Measurements from ENCODE around the gene CADM1.
"Not testable (repeated sequence)": the region's sequence is repeated elsewhere in the genome, so short reads cannot be mapped to it uniquely, and the experiment has no call there.

The CADM1 gene

GRCh38 chr11:115476463-115477286, 27.5 kb downstream of the CADM1 start:
- Mint-ChIP-seq H3K36me3 (ENCODE audit: low read depth) (no peaks in the 10 kb centered on the region), H3K27ac (no peak overlapping the region), H3K27me3 (no peaks in the 10 kb centered on the region), H3K4me1 (ENCODE audit: low read depth) (no peaks in the 10 kb centered on the region), H3K9me3 (peaks cover 2% of the 10 kb centered on the region), H3K4me3 (no peak overlapping the region)
- no peak for DNase-seq

DNA sequence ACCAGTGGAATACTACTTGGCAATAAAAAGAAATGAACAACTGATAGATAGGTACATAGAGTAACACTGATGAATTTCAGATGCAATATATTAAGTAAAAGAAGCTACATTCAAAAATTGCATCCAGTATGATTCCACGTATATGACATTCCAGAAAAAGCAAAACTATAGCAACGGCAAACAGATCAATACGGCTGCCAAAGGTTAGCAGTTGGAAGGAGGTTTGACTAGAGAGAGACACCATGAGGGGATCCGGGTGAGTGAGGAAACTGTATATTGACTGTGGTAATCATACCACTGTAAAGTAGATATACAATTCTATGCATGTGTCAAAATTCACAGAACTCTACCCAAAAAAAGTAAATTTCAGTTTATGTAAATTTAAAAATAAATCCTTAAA, 28.7 kb downstream of the CADM1 start:
- no peak overlapping the region for H3K27ac Mint-ChIP-seq
- H3K27me3 Mint-ChIP-seq: no peaks in the 10 kb centered on the region
- H3K36me3 Mint-ChIP-seq (ENCODE audit: low read depth): no peaks in the 10 kb centered on the region
- H3K4me3 Mint-ChIP-seq: no peak overlapping the region
- no peak for DNase-seq
- no peaks in the 10 kb centered on the region for H3K4me1 Mint-ChIP-seq (ENCODE audit: low read depth)
- peaks cover 2% of the 10 kb centered on the region for H3K9me3 Mint-ChIP-seq

DNA sequence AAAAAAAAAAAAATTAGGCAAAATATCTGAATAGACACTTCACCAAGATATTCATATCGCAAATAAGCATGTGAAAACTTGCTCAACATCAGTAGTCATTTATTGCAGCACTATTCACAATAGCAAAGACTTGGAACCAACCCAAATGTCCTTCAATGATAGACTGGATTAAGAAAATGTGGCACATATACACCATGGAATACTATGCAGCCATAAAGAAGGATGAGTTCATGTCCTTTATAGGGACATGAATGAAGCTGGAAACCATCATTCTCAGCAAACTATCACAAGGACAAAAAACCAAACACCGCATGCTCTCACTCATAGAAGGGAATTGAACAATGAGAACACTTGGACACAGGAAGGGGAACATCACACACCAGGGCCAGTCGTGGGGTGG, 29.9 kb downstream of the CADM1 start:
- not testable (repeated sequence) for DNase-seq; H3K4me3 Mint-ChIP-seq; H3K27me3 Mint-ChIP-seq; H3K36me3 Mint-ChIP-seq (ENCODE audit: low read depth); H3K27ac Mint-ChIP-seq; H3K4me1 Mint-ChIP-seq (ENCODE audit: low read depth); H3K9me3 Mint-ChIP-seq

GRCh38 chr11:115473167-115473566, 31.0 kb downstream of the CADM1 start:
- H3K27me3 Mint-ChIP-seq: no peaks in the 10 kb centered on the region
- H3K27ac Mint-ChIP-seq: no peak overlapping the region
- no peaks in the 10 kb centered on the region for H3K36me3 Mint-ChIP-seq (ENCODE audit: low read depth)
- no peaks in the 10 kb centered on the region for H3K4me1 Mint-ChIP-seq (ENCODE audit: low read depth)
- no peak overlapping the region for H3K4me3 Mint-ChIP-seq
- DNase-seq: no peak
- peaks cover 2% of the 10 kb centered on the region for H3K9me3 Mint-ChIP-seq

- H3K4me1 Mint-ChIP-seq (ENCODE audit: low read depth): no peaks in the 10 kb centered on the region
- DNase-seq: no peak
- no peaks in the 10 kb centered on the region for H3K27me3 Mint-ChIP-seq
- H3K9me3 Mint-ChIP-seq: peaks cover 2% of the 10 kb centered on the region
- H3K27ac Mint-ChIP-seq: no peak overlapping the region
- no peaks in the 10 kb centered on the region for H3K36me3 Mint-ChIP-seq (ENCODE audit: low read depth)
- H3K4me3 Mint-ChIP-seq: no peak overlapping the region
Measured at GRCh38 chr11:115471367-115471766, 32.8 kb downstream of the CADM1 start.

- Mint-ChIP-seq H3K4me3 (no peak overlapping the region), H3K27ac (no peak overlapping the region), H3K36me3 (ENCODE audit: low read depth) (no peaks in the 10 kb centered on the region), H3K4me1 (ENCODE audit: low read depth) (no peaks in the 10 kb centered on the region), H3K27me3 (no peaks in the 10 kb centered on the region), H3K9me3 (peaks cover 2% of the 10 kb centered on the region)
- DNase-seq: no peak
Measured at GRCh38 chr11:115470928-115471327, 33.3 kb downstream of the CADM1 start.

DNA sequence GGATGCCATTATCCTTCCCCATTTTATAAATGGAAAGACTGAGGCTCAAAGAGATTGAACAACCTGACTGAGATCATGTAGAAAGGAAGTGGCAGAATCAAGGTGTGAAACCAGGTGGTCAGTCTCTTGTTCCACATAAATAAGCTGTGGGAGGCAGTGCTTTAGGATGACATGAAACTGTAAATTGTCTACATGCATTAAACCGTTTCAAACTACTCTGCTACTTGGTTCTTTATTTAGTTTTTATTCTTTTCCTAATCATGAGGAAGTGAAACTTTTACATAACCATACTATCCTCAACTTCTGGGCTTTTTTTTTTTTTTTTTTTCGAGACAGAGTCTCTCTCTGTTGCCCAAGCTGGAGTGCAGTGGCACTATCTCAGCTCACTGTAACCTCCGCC, 34.9 kb downstream of the CADM1 start:
- H3K36me3 Mint-ChIP-seq (ENCODE audit: low read depth): no peaks in the 10 kb centered on the region
- H3K4me1 Mint-ChIP-seq (ENCODE audit: low read depth): no peaks in the 10 kb centered on the region
- peaks cover 2% of the 10 kb centered on the region for H3K9me3 Mint-ChIP-seq
- H3K27ac Mint-ChIP-seq: no peak overlapping the region
- no peak overlapping the region for H3K4me3 Mint-ChIP-seq
- H3K27me3 Mint-ChIP-seq: no peaks in the 10 kb centered on the region
- DNase-seq: no peak

DNA sequence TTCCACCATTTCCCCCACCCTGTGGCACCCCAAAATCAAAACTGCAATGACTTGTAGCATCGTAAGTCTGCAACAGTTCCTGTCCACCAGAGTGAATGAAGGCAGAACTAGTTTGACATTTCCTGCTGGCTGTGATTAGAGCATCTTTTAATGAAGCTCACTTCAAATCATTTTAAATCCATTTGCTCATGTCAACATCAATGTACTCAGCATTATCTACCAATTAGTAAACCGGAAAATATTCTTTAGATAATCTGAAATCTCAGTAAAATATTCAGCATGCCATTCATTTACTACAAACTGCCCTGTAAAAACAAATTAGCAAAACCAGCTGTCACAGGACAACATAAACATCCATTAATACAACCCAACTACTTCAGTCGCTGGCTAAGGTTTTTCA, 38.1 kb downstream of the CADM1 start:
- no peaks in the 10 kb centered on the region for H3K27me3 Mint-ChIP-seq
- no peaks in the 10 kb centered on the region for H3K36me3 Mint-ChIP-seq (ENCODE audit: low read depth)
- no peak overlapping the region for H3K27ac Mint-ChIP-seq
- no peak overlapping the region for H3K4me3 Mint-ChIP-seq
- no peak for DNase-seq
- H3K4me1 Mint-ChIP-seq (ENCODE audit: low read depth): no peaks in the 10 kb centered on the region
- H3K9me3 Mint-ChIP-seq: no peaks in the 10 kb centered on the region

- no peaks in the 10 kb centered on the region for H3K4me1 Mint-ChIP-seq (ENCODE audit: low read depth)
- H3K9me3 Mint-ChIP-seq: no peaks in the 10 kb centered on the region
- no peak overlapping the region for H3K4me3 Mint-ChIP-seq
- no peak overlapping the region for H3K27ac Mint-ChIP-seq
- H3K27me3 Mint-ChIP-seq: no peaks in the 10 kb centered on the region
- no peak for DNase-seq
- H3K36me3 Mint-ChIP-seq (ENCODE audit: low read depth): no peaks in the 10 kb centered on the region
Measured at GRCh38 chr11:115464269-115464668, 39.9 kb downstream of the CADM1 start.

DNA sequence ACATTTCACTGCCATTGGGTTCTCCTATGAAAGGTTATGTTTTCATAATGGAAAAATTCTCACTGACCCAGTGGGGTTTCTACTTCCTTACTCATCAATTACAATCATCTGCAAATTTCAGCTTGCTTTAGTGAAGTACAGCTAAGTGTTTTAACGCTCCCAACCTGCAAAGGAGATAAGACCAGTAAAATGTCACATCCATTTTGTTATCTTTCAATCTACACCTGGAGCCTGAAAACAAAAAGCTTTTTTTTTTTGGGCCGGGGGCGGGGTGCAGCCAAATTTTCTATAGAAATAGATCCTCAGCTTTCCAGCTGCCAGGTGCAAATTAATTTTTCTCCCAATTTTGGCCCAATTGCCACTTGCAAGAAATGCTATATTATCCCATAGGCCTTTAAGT, 40.6 kb downstream of the CADM1 start:
- Mint-ChIP-seq H3K4me3 (no peak overlapping the region), H3K4me1 (ENCODE audit: low read depth) (no peaks in the 10 kb centered on the region), H3K9me3 (no peaks in the 10 kb centered on the region), H3K36me3 (ENCODE audit: low read depth) (no peaks in the 10 kb centered on the region), H3K27ac (no peak overlapping the region), H3K27me3 (no peaks in the 10 kb centered on the region)
- no peak for DNase-seq

- Mint-ChIP-seq H3K27ac (no peak overlapping the region), H3K36me3 (ENCODE audit: low read depth) (no peaks in the 10 kb centered on the region), H3K4me1 (ENCODE audit: low read depth) (no peaks in the 10 kb centered on the region), H3K9me3 (no peaks in the 10 kb centered on the region), H3K27me3 (no peaks in the 10 kb centered on the region), H3K4me3 (no peak overlapping the region)
- DNase-seq: no peak
Measured at GRCh38 chr11:115462757-115463156, 41.5 kb downstream of the CADM1 start.

DNA sequence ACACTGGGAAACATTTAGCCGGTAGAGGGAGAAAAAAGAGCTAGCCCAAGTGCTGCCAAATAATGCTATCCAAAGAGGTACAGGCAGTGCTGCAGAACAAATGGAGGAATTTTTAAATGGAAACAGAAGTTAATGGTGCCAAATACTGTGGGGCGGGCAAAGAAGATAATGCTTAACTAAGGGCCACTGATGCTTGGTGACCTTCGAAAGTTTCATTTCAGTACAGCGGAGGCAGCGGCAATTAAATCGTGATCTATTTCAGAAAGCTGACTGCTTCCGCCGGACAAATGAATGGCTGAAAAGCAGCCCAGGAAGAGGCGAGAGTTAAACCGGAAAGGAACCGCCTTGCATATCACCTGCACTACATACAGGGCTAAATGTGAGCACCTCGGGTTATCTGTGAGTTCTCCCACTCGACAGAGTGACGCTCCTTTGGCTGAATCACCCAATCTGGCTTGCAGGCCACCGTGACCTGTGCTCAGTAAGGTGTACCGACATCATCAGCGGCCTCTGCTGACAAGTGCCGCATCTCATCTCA, 42.1 kb downstream of the CADM1 start:
- no peak overlapping the region for H3K27ac Mint-ChIP-seq
- H3K4me1 Mint-ChIP-seq (ENCODE audit: low read depth): no peaks in the 10 kb centered on the region
- H3K27me3 Mint-ChIP-seq: no peaks in the 10 kb centered on the region
- DNase-seq: no peak
- no peak overlapping the region for H3K4me3 Mint-ChIP-seq
- H3K9me3 Mint-ChIP-seq: no peaks in the 10 kb centered on the region
- H3K36me3 Mint-ChIP-seq (ENCODE audit: low read depth): no peaks in the 10 kb centered on the region

DNA sequence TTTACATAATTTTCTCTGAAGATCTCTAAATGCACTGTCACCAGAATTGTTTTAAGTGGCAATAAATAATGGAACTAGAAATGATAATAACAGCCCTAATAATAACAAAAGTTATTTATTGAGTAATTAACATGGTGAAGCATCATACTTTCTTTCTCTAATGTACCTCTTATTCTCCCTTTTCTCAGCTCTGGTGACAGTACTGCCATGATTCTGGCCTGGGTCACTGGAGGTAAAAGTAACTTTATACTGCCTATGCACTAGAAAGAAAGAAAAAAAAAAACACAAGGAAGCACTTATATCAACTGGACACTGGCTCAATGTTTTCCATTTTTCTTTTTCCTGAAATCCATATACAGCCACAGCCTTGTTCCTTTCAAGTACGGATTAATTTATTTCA, 43.7 kb downstream of the CADM1 start:
- Mint-ChIP-seq H3K36me3 (ENCODE audit: low read depth) (no peaks in the 10 kb centered on the region), H3K27ac (no peak overlapping the region), H3K4me1 (ENCODE audit: low read depth) (no peaks in the 10 kb centered on the region), H3K4me3 (no peak overlapping the region), H3K27me3 (no peaks in the 10 kb centered on the region), H3K9me3 (no peaks in the 10 kb centered on the region)
- DNase-seq: no peak

DNA sequence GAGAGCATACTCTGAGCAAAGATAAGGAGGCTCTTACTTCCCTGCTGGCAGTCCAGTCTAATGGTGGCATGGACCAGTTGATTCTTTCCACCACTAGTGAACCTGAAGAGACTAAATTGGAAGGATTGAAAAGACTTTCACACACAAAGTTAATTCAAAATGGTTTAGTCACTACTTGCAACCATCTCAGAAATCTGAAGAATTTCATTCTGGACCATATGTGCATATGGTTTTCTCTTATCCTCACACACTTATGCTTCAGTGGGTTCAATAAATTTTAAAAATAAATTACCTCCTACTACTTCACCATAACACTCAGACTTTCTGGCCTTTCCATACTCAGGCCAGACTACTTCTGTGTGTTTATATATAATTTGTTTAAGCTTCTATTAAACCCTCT, 44.7 kb downstream of the CADM1 start:
- Mint-ChIP-seq H3K9me3 (no peaks in the 10 kb centered on the region), H3K27me3 (no peaks in the 10 kb centered on the region), H3K36me3 (ENCODE audit: low read depth) (no peaks in the 10 kb centered on the region), H3K4me1 (ENCODE audit: low read depth) (no peaks in the 10 kb centered on the region), H3K27ac (no peak overlapping the region), H3K4me3 (no peak overlapping the region)
- no peak for DNase-seq

DNA sequence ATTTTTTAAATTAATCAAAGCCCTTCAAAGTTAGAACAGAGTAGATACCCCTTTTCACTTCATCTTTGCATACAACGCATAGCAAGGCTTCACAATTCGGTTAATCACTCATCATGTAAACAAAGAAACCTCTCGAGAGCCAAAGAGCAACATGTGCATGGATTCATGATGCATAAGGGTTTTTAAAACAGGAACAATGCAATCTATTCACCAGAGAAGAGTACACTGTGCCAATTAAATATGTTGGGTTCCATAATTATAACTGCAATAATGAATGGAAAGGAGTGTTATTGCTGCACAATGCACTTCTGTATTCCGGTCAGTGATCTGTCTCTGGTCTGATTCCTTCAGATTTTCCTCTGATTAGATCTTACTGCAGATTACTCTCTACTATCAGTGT, 45.3 kb downstream of the CADM1 start:
- DNase-seq: no peak
- no peaks in the 10 kb centered on the region for H3K36me3 Mint-ChIP-seq (ENCODE audit: low read depth)
- H3K9me3 Mint-ChIP-seq: no peaks in the 10 kb centered on the region
- H3K27me3 Mint-ChIP-seq: no peaks in the 10 kb centered on the region
- no peaks in the 10 kb centered on the region for H3K4me1 Mint-ChIP-seq (ENCODE audit: low read depth)
- H3K4me3 Mint-ChIP-seq: no peak overlapping the region
- H3K27ac Mint-ChIP-seq: no peak overlapping the region

DNA sequence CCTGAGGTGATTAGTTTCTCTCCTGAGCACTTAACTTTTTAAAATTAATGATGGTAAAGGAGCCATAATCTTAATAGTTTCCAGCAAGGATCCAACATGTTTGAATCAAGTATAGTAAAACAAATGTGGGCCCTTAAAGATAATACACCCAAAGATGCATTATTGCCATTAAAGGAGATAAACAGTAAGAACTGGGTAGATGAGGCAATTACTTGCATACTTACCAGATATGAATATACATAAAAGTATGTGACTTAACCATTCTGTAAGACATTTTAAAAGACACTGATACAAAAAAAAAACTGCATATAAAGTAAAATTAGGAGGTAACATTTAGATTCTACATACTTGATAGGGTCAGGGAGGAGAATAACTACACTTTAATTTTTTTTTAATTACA, 48.2 kb downstream of the CADM1 start:
- no peak overlapping the region for H3K27ac Mint-ChIP-seq
- H3K4me1 Mint-ChIP-seq (ENCODE audit: low read depth): no peaks in the 10 kb centered on the region
- no peaks in the 10 kb centered on the region for H3K36me3 Mint-ChIP-seq (ENCODE audit: low read depth)
- no peak overlapping the region for H3K4me3 Mint-ChIP-seq
- DNase-seq: no peak
- H3K27me3 Mint-ChIP-seq: no peaks in the 10 kb centered on the region
- no peaks in the 10 kb centered on the region for H3K9me3 Mint-ChIP-seq
